HG02623 (cell line): ENCODE data around the gene PTPRH.

Source experiments
- ATAC-seq: cut with Tn5 transposase; IDR thresholded peaks from one replicate; pipeline ENCODE4 v1.9.1; 2021; ENCODE audit warnings: moderate library complexity; ENCODE audit not compliant: unreplicated experiment

The PTPRH gene

GRCh38 chr19:55246462-55247451, 37.5 kb upstream of the PTPRH start:
- no peak for ATAC-seq

GRCh38 chr19:55245236-55245904, 36.1 kb upstream of the PTPRH start:
- no peak for ATAC-seq

GRCh38 chr19:55244004-55244680, 34.8 kb upstream of the PTPRH start:
- ATAC-seq: no peak

DNA sequence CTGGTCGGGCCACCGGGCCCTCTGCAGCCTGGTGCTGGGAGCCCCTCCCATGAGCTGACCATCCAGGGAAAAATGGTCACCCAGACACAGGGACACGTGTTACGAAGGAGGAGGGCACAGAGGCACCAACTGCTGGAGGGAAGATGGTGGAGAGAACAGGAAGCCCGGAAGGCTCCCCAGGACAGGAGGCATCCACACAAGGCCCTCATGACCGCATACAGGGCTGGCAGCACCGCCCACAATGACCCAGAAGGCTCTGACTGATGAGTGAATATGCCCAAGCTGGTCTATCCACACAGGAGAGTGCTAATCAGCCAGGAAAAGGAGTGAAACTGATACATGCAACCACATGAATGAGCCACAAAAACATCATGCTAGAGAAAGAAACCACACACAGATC, 33.2 kb upstream of the PTPRH start:
- no peak for ATAC-seq

GRCh38 chr19:55241935-55242464, 32.7 kb upstream of the PTPRH start:
- no peak for ATAC-seq

- ATAC-seq: no peak
These were observed 32.0 kb upstream of the PTPRH start for GRCh38 chr19:55241143-55241934.

DNA sequence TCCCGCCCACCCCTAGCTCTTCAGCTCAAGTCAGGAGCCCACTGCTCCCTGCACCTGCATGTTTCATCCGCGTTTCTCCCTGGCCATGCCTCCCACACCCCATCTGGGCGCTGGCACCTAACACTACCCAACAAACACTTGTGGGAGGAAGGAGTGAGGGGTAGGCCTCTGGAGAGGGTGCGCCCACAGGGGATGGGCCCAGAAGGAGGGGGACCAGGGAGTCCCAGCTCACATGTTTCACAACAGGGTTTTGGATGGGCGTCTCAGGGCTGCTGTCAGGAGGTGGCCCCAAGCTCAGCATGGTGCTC, 31.4 kb upstream of the PTPRH start:
- ATAC-seq: no peak

DNA sequence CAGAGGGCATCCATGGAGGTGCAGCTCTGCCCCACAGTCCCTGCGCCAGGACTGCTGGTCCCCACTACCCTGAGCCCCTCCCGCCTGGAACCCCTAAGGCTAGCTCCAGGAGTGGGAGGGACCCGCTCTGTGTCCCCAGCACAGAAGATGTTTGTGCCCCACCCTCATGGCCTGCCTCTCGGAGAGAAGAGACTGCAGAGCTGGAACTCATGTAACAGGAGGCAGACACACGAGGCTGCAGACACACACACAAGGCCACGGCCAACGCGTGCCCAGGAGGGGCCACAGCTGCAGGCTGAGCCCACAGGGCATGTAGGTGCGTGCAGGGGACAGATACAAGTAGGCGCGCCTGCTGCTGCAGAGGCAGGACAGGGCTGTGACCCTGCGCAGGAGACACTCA, 29.7 kb upstream of the PTPRH start:
- ATAC-seq: no peak

DNA sequence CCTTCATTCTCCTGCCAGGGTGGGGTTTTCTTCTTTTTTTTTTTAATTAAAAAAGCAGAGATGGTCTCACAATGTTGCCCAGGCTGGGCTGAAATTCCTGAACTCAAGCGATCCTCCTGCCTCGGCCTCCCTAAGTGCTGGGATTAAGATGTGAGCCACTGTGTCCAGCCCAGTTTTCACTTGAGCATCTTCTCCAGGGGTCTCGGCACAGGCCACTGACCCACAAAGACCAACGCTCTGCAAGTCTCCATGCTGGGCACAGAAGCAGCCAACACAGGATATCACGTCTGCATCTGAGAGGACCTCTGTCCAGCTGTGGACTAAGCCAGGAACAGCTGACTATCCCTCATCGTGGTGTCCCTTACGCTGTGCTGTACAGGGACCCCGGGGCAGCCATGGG, 28.7 kb upstream of the PTPRH start:
- ATAC-seq: no peak

DNA sequence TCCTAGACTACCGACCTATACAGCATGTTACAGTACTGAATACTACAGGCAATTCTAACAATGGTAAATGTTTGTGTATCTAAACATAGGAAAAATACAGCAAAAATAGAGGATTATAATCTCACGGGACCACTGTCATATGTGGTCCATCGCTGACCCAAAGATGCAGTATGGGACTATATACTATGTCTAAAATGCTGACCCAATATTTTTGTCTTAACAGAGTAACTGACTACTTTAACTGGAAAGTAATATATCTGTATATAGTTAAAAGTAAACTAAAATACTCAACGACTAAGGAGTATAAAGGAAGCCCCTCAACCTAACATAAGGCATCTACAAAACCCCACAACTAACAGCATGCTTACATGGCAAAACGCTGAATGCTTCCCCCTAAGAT, 23.7 kb upstream of the PTPRH start:
- no peak for ATAC-seq

GRCh38 chr19:55232286-55232602, 22.9 kb upstream of the PTPRH start:
- no peak for ATAC-seq

DNA sequence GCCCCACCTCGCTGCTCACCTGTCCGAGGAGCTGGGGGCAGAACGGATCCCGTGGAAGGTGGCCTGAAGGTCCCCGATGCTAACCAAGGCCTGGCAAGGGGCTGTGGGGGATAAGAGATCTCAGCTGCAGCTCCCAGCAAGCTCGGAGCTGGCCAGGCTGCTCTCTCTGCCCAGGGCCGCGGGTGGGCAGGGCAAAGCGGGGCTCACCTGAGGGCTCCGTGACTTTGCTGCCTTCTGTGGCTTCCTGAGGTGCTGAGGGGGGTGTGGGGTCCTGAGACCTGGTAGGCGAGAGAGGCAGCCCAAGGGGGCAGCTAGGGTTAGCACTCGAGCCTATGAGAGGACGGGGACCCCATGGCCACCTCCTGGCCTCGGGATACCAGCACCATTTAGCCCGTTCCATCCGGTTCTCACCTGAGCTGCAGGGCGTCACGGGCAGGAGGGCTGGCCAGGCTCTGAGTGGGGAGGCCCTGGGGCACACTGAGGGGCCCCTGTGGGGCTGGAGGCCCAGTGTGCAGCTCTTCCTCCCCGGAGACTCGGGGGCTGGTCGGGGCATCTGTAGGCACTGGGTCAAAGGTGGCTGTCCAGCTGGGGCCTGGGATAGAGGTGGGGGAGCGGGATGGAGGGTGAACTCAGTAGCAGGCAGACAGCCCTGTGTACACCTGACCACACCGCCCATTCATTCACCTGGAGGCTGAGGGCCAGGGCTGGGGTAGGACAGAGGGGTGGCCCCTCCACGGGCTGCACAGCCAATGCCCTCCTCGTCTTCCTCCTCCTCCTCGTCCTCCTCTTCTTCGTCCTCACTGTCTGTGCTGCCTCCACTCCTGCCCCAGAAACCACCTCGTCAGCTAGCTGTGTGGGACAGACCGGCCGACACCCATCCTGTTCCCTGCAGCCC, 22.3 kb upstream of the PTPRH start:
- ATAC-seq: no peak

- no peak for ATAC-seq
These were observed 21.5 kb upstream of the PTPRH start for GRCh38 chr19:55230780-55231179.

GRCh38 chr19:55230329-55230728, 21.0 kb upstream of the PTPRH start:
- ATAC-seq: no peak

- no peak for ATAC-seq
These were observed 20.5 kb upstream of the PTPRH start for GRCh38 chr19:55229789-55230182.

DNA sequence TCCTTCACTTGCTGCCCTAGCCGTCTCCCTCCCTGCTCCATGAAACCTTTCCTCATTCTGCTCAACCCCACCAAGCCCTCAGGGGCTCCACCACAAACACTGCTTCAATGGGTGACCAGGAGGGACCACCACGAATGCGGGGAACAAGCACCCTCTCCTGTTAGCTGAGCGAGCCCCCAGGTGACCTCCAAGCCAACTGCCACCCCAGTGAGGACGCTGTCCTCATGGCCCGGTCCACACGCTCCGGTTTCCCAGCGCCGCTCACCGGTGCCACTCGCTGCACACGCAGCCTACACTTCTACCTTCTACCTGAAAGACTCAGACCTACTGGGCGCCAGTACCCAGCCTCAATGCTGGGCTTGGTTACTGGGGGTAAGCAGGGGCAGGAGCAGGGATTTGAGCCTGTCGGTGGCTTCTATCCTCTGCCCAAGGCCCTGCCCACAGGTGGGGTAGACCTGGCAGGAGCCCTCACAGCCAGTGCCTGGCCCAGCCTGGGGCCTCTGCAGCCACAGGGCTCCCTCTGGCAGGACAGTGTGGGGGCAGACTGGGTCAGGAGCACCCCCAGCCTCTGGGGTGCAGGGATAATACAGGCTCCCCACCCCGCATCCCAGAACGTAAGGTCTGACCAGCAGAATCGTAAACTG, 20.0 kb upstream of the PTPRH start:
- ATAC-seq: no peak

GRCh38 chr19:55228403-55229031, 19.2 kb upstream of the PTPRH start, which contains the start of gene TMEM86B:
Gene TMEM86B, minus strand, starts transcription at chr19:55228763. Its CDS starts 22 bp downstream, at chr19:55228741.
- ATAC-seq: no peak

DNA sequence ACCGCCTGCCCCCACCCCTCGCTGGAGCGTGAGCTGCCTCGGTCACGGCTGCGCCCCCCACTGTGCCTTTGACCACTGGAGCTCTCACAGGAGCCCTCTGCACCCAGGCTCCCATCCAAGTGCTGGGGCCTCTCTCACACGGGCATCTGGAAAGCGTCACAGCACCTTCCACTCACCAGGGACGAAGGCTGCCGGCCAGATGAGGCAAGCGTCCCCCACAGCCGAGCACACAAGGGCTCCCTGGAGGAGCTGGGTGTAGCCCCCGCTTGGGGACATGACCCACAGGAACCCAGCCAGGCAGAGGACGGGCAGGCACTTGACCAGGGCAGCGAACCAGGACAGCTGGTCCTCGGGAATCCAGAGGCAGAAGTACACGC, 18.7 kb upstream of the PTPRH start:
- ATAC-seq: no peak
